DMS53 treated with DMSO at 0.1 percent for 48 hours (cell line): ENCODE results near the gene JARID2.
"Not testable (repeated sequence)": the region's sequence is repeated elsewhere in the genome, so short reads cannot be mapped to it uniquely, and the experiment has no call there.

Experiments used
- DNase-seq: peaks from one replicate; lab custom pipeline; 2025; ENCODE audit not compliant: unreplicated experiment; lab: John Stamatoyannopoulos, UW

JARID2 gene

GRCh38 chr6:15528870-15529269 is 283.0 kb downstream of the JARID2 start:
- no peak for DNase-seq

GRCh38 chr6:15530411-15530810 is 284.5 kb downstream of the JARID2 start:
- no peak for DNase-seq

GRCh38 chr6:15531973-15532372 is 286.1 kb downstream of the JARID2 start:
- no peak for DNase-seq

- DNase-seq, result no peak
Measured at GRCh38 chr6:15533379-15534026, 287.6 kb downstream of the JARID2 start.

GRCh38 chr6:15534974-15535373 is 289.1 kb downstream of the JARID2 start:
- DNase-seq, result no peak

GRCh38 chr6:15535495-15536197 is 289.8 kb downstream of the JARID2 start:
- no peak for DNase-seq

GRCh38 chr6:15536198-15536955 is 290.5 kb downstream of the JARID2 start:
- no peak for DNase-seq

GRCh38 chr6:15538106-15538505 is 292.2 kb downstream of the JARID2 start:
- no peak for DNase-seq

- no peak for DNase-seq
Measured at GRCh38 chr6:15538766-15539495, 293.1 kb downstream of the JARID2 start.

- no peak for DNase-seq
Measured at GRCh38 chr6:15539722-15540270, 293.9 kb downstream of the JARID2 start.

GRCh38 chr6:15543332-15543917 is 297.6 kb downstream of the JARID2 start:
- DNase-seq, result not testable (repeated sequence)

GRCh38 chr6:15544321-15544900 is 298.5 kb downstream of the JARID2 start:
- DNase-seq, result no peak

GRCh38 chr6:15546591-15546990 is 300.7 kb downstream of the JARID2 start:
- peak; percentile 93 for DNase-seq

GRCh38 chr6:15547400-15547799 is 301.5 kb downstream of the JARID2 start:
- peak; percentile 79 for DNase-seq

- no peak for DNase-seq
Measured at GRCh38 chr6:15549371-15549770, 303.5 kb downstream of the JARID2 start.

GRCh38 chr6:15550546-15551123 is 304.8 kb downstream of the JARID2 start:
- DNase-seq, result no peak

- no peak for DNase-seq
Measured at GRCh38 chr6:15551262-15551661, 305.4 kb downstream of the JARID2 start.

- peak; percentile 76 for DNase-seq
Measured at GRCh38 chr6:15551798-15552197, 305.9 kb downstream of the JARID2 start.

GRCh38 chr6:15553031-15553430 is 307.2 kb downstream of the JARID2 start:
- no peak for DNase-seq

- no peak for DNase-seq
Measured at GRCh38 chr6:15553736-15554294, 307.9 kb downstream of the JARID2 start.
